ENCODE results near the gene HSPH1. TPM values are rescaled to one million over a fixed set of nuclear protein-coding genes. Genes with fewer than 3 reads are reported as not detected.

Gene HSPH1
- total RNA-seq, 4 donors from 2014 or later: 23.0 to 57.7 (median 30.6) TPM

- TF ChIP-seq CTCF (IDR thresholded peaks at IDR 0.05 in 4 of 5, conservative IDR thresholded peaks at IDR 0.05 in 1 of 5): no peak
- H3K27me3 ChIP-seq: no peaks in the 10 kb centered on the region
- in situ Hi-C loops (cut with MboI; ENCODE audit: low sequenced_read_pairs in 4 of 4) (no loop called here), intact Hi-C loops (cut with DNase I; ENCODE audit: low total_unique reads) (no loop called here)
- no peak for DNase-seq
- H3K36me3 ChIP-seq: peaks cover 7 to 69% of the 10 kb centered on the region in 2 donors
- H3K27ac ChIP-seq: no peak overlapping the region
- H3K4me1 ChIP-seq: no peaks in the 10 kb centered on the region
- H3K4me3 ChIP-seq: no peak overlapping the region
- H3K9me3 ChIP-seq: no peaks in the 10 kb centered on the region
- no peak for ATAC-seq
These were observed 23.2 kb downstream of the HSPH1 start for GRCh38 chr13:31138515-31138914.

GRCh38 chr13:31136724-31137123, 25.0 kb downstream of the HSPH1 start:
- H3K27me3 ChIP-seq: no peaks in the 10 kb centered on the region
- no peaks in the 10 kb centered on the region for H3K4me1 ChIP-seq
- intact Hi-C loops (cut with DNase I; ENCODE audit: low total_unique reads) (no loop called here), in situ Hi-C loops (cut with MboI; ENCODE audit: low sequenced_read_pairs in 4 of 4) (no loop called here)
- H3K27ac ChIP-seq: no peak overlapping the region
- no peaks in the 10 kb centered on the region for H3K9me3 ChIP-seq
- DNase-seq: no peak
- TF ChIP-seq POLR2A (IDR thresholded peaks at IDR 0.05) (no peak), CTCF (IDR thresholded peaks at IDR 0.05 in 4 of 5, conservative IDR thresholded peaks at IDR 0.05 in 1 of 5) (no peak)
- ATAC-seq: no peak
- H3K36me3 ChIP-seq: peaks cover 4 to 55% of the 10 kb centered on the region in 2 donors
- no peak overlapping the region for H3K4me3 ChIP-seq

- ATAC-seq (no peak), DNase-seq (no peak)
- H3K4me1 ChIP-seq: no peaks in the 10 kb centered on the region
- H3K4me3 ChIP-seq: no peak overlapping the region
- H3K36me3 ChIP-seq: peaks cover 4 to 36% of the 10 kb centered on the region in 2 donors
- in situ Hi-C loops (cut with MboI; ENCODE audit: low sequenced_read_pairs in 4 of 4) (no loop called here), intact Hi-C loops (cut with DNase I; ENCODE audit: low total_unique reads) (no loop called here)
- no peak overlapping the region for H3K27ac ChIP-seq
- no peaks in the 10 kb centered on the region for H3K27me3 ChIP-seq
- no peaks in the 10 kb centered on the region for H3K9me3 ChIP-seq
- no peak for TF ChIP-seq CTCF (IDR thresholded peaks at IDR 0.05 in 4 of 5, conservative IDR thresholded peaks at IDR 0.05 in 1 of 5)
- TF ChIP-seq POLR2A (IDR thresholded peaks at IDR 0.05): no peak
These were observed 27.5 kb downstream of the HSPH1 start for GRCh38 chr13:31134039-31134711.

GRCh38 chr13:31133621-31134020, 28.1 kb downstream of the HSPH1 start:
- TF ChIP-seq POLR2A (IDR thresholded peaks at IDR 0.05) (no peak), CTCF (IDR thresholded peaks at IDR 0.05 in 4 of 5, conservative IDR thresholded peaks at IDR 0.05 in 1 of 5) (no peak)
- no peaks in the 10 kb centered on the region for H3K27me3 ChIP-seq
- DNase-seq (no peak), ATAC-seq (no peak)
- intact Hi-C loops (cut with DNase I; ENCODE audit: low total_unique reads) (no loop called here), in situ Hi-C loops (cut with MboI; ENCODE audit: low sequenced_read_pairs in 4 of 4) (no loop called here)
- no peak overlapping the region for H3K4me3 ChIP-seq
- no peaks in the 10 kb centered on the region for H3K9me3 ChIP-seq
- no peak overlapping the region for H3K27ac ChIP-seq
- peaks cover 4 to 30% of the 10 kb centered on the region in 2 donors for H3K36me3 ChIP-seq
- no peaks in the 10 kb centered on the region for H3K4me1 ChIP-seq
